Skeletal muscle tissue (tissue), 4 donors: ENCODE measurements around the gene SGSH. TPM values are rescaled to one million over a fixed set of nuclear protein-coding genes. Genes with fewer than 3 reads are reported as not detected.
A peak's percentile ranks its signal among the peaks of the same experiment; 100 is the strongest.
"Not testable (repeated sequence)": the region's sequence is repeated elsewhere in the genome, so short reads cannot be mapped to it uniquely, and the experiment has no call there.

ENCODE experiments used
- H3K27ac ChIP-seq: one replicate; pipeline ENCODE4 v1.7.0; 2013; ENCODE audit warnings: mild to moderate bottlenecking, low read depth, low read length, inconsistent platforms
- H3K27me3 ChIP-seq, 3 donors: one replicate each; pipeline ENCODE4 v1.7.0; 2013; ENCODE audit warnings: low read length in 3 of 3; ENCODE audit not compliant: control insufficient read depth in 3 of 3, insufficient read depth in 3 of 3
- H3K36me3 ChIP-seq, 3 donors: one replicate each; pipeline ENCODE4 v1.7.0; 2013; ENCODE audit warnings: low read length in 3 of 3; ENCODE audit not compliant: control insufficient read depth in 3 of 3, insufficient read depth in 3 of 3
- H3K4me1 ChIP-seq, 3 donors: one replicate each; pipeline ENCODE4 v1.7.0; 2013; ENCODE audit warnings: low read length in 3 of 3, mild to moderate bottlenecking in 3 of 3; ENCODE audit not compliant: control insufficient read depth in 3 of 3, insufficient read depth in 3 of 3
- H3K4me3 ChIP-seq, 3 donors: one replicate each; pipeline ENCODE4 v1.7.0; 2013; ENCODE audit warnings: low read length in 3 of 3
- H3K9ac ChIP-seq, 3 donors: one replicate each; pipeline ENCODE4 v1.7.0; 2013; ENCODE audit warnings: low read length in 3 of 3, mild to moderate bottlenecking in 3 of 3, moderate library complexity in 2 of 3, low read depth in 1 of 3
- H3K9me3 ChIP-seq, 3 donors: one replicate each; pipeline ENCODE4 v1.7.0; 2013; ENCODE audit warnings: low read length in 3 of 3; ENCODE audit not compliant: control insufficient read depth in 3 of 3
- total RNA-seq: library from RNA; depleted of rRNA; stranded (reverse); fragments of >200 nt; gene quantifications from one replicate; pipeline ENCODE4 v1.2.3, GENCODE V29; 2014
- donor health status: Osteomylitis.

Gene SGSH
- total RNA-seq, 1 donor from 2014 or later: 6.3 TPM

DNA sequence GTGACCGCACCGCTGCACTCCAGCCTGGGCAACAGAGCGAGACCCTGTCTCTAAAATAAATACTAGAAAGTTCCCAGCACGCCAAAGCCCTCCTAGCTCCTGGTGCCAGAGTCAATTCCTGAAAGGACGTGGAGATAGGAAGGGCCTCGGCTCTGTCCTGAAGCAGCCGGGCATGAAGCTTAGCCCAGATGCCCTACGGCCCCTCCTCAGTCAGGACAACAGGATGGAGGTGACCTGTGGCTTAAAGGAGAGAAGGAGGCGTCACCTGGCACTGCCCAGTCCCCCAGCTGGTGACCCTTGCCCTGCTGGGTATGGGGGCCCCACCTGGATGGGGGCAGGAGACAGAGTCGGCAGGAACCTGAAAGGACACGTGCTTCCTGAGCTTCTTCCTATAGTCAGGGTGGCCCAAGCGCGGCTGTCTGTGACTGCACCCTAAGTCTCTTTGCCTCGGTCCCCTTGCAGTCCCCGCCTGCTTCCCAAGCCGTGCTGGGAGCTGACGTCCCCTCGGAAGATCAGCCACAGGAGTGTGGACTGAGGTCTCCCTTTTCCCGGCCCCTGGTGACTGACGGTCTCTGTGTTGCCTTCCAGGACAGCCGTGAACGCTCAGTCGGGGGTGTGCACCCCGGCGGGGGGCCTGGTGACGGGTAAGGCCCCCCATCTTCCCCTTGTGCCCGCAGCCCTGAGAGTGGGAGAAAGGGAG is 25.6 kb upstream of the SGSH start:
- Histone ChIP-seq H3K4me1 (peaks cover 15 to 22% (median 16%) of the 10 kb centered on the region in 3 donors), H3K27ac (no peak overlapping the region), H3K4me3 (no peak overlapping the region), H3K27me3 (no peaks in the 10 kb centered on the region), H3K9ac (no peak overlapping the region), H3K9me3 (peaks cover 0 to 3% (median 0%) of the 10 kb centered on the region in 3 donors), H3K36me3 (peaks cover 24 to 34% (median 27%) of the 10 kb centered on the region in 3 donors)

DNA sequence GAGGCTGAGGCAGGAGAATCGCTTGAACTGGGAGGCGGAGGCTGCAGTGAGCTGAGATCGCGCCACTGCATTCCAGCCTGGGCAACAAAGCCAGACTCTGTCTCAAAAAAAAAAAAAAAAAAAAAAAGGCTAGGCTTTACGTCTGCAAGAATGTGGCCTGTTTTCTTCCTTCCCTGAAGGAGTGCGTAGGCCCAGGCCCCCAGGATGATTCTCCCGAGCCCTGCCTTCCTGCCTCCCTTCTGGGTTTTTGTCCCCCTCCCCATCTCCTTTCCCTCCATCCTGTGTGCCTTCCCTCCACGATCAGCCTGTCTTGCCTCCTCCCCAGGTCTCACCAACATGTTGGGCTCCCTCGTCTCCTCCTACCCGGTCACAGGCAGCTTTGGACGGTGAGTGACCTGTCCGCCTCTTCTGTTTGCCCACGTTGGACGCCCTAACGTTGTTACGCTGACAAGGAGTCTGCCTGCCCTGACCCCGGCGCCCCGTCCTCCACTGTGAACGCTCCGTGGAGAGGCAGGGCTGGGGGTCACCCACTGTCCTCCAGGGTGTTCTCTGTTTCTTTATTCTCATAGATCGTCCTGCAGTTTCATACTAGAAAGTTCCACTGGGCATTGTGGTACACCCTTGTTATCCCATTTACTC is 24.9 kb upstream of the SGSH start:
- peaks cover 24 to 31% (median 24%) of the 10 kb centered on the region in 3 donors for H3K36me3 ChIP-seq
- H3K27me3 ChIP-seq: no peaks in the 10 kb centered on the region
- peaks cover 15 to 22% (median 16%) of the 10 kb centered on the region in 3 donors for H3K4me1 ChIP-seq
- no peak overlapping the region for H3K4me3 ChIP-seq
- H3K9me3 ChIP-seq: peaks cover 0 to 3% (median 0%) of the 10 kb centered on the region in 3 donors
- no peak overlapping the region for H3K9ac ChIP-seq
- no peak overlapping the region for H3K27ac ChIP-seq

DNA sequence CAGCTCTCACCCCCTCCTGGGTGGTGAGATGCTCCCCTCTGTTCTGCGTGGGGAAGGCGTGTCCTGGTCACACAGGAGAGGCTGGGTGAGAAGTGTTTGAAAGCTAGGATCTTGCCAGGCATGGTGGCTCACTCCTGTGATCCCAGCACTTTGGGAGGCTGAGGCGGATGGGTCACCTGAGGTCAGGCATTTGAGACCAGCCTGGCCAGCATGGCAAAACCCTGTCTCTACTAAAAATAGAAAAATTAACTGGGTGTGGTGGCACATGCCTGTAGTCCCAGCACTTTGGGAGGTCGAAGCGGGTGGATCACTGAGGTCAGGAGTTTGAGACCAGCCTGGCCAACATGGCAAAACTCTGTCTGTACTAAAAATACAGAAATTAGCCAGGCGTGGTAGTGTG is 24.3 kb upstream of the SGSH start:
- H3K27ac ChIP-seq: peak overlapping the region; percentile 80
- H3K4me1 ChIP-seq: peaks cover 15 to 22% (median 16%) of the 10 kb centered on the region in 3 donors
- H3K36me3 ChIP-seq: peaks cover 20 to 26% (median 24%) of the 10 kb centered on the region in 3 donors
- H3K9ac ChIP-seq: peak overlapping the region in 1 of 3 donors; percentile 6
- H3K9me3 ChIP-seq, H3K4me3 ChIP-seq, H3K27me3 ChIP-seq: not testable (repeated sequence)

DNA sequence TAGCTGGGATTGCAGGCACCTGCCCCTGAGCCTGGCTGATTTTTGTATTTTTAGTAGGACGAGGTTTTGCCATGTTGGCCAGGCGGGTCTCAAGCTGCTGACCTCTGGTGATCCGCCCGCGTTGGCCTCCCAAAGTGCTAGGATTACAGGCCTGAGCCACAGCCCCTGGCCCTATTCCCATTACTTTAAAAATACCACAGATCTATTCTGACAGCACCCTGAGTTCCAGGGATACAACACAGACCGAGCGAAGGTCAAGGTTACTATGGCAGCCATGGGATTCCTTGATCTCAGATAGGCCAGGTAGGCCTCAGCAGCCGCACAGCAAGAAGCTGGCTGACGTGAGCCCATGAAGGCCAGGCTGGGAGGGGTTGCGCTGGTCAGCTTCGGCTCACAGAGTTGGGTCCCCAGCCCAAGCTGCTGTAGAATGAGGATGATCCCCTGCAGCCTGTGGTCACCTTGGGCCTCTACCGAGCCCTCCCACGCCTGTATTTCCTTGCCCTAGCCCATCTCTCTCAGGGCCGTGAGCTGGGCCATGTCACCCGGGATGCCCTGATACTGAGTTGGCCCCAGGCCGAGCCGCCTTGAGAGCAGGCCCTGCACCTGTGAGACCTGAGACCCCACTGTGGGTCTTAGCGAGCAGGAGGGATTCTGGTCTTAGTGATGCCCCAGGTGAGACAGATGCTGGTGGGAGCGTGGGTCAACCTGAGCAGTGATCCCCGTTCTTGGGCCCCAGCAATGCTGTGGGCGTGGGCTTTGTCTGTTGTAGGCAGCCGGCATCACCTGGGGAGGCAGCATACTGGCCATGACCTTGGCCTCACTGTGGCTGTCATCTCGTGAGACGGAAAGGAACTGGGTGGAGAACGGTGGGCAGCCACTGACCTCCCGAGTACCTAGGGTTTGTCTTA is 23.6 kb upstream of the SGSH start:
- peaks cover 0 to 3% (median 0%) of the 10 kb centered on the region in 3 donors for H3K9me3 ChIP-seq
- no peaks in the 10 kb centered on the region for H3K27me3 ChIP-seq
- peak overlapping the region; percentile 12 to 60 (median 45) for H3K9ac ChIP-seq
- peak overlapping the region in 1 of 3 donors; percentile 13 for H3K4me3 ChIP-seq
- H3K27ac ChIP-seq: peak overlapping the region; percentile 80
- H3K36me3 ChIP-seq: peaks cover 16 to 22% (median 19%) of the 10 kb centered on the region in 3 donors
- peaks cover 15 to 22% (median 16%) of the 10 kb centered on the region in 3 donors for H3K4me1 ChIP-seq

DNA sequence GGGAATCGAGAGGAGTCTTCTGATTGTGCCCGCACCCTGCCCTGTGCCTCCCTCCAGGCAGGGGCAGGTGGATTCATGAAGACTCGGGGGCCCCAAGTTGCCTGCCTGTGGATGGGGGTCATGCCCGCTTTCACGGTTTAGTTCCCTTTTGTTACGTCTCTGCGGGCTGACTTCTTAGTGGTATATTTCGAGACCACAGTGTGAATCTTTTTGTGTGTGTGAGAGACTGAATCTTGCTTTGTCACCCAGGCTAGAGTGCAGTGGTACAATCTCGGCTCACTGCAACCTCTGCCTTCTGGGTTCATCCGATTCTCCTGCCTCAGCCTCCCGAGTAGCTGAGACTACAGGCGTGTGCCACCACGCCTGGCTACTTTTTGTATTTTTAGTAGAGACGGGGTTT is 22.4 kb upstream of the SGSH start:
- Histone ChIP-seq H3K9me3 (peaks cover 0 to 3% (median 0%) of the 10 kb centered on the region in 3 donors), H3K9ac (no peak overlapping the region), H3K4me3 (no peak overlapping the region), H3K27me3 (no peaks in the 10 kb centered on the region), H3K36me3 (peaks cover 23 to 27% (median 25%) of the 10 kb centered on the region in 3 donors), H3K4me1 (peaks cover 15 to 22% (median 16%) of the 10 kb centered on the region in 3 donors), H3K27ac (no peak overlapping the region)

DNA sequence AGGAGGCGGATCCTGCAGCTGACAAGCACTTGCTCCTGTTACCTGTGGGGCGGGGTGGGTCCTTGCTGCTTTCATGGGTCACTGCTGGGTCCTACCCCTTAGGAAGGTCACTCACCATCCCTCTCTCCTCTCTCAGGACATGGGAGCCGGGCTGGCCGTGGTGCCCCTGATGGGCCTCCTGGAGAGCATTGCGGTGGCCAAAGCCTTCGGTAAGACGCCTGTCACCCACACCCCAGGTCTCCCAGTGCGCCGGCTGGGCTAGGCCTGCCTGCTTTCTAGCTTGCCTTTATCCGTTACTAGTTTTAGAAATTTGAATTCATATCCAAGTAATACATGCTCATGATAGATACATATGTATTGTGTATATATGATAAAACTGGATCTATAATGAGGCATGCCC is 17.3 kb upstream of the SGSH start:
- peaks cover 29 to 39% (median 30%) of the 10 kb centered on the region in 3 donors for H3K36me3 ChIP-seq
- H3K4me1 ChIP-seq: no peaks in the 10 kb centered on the region
- no peaks in the 10 kb centered on the region for H3K27me3 ChIP-seq
- no peak overlapping the region for H3K27ac ChIP-seq
- no peak overlapping the region for H3K9ac ChIP-seq
- H3K9me3 ChIP-seq: peaks cover 0 to 6% (median 0%) of the 10 kb centered on the region in 3 donors
- H3K4me3 ChIP-seq: no peak overlapping the region

DNA sequence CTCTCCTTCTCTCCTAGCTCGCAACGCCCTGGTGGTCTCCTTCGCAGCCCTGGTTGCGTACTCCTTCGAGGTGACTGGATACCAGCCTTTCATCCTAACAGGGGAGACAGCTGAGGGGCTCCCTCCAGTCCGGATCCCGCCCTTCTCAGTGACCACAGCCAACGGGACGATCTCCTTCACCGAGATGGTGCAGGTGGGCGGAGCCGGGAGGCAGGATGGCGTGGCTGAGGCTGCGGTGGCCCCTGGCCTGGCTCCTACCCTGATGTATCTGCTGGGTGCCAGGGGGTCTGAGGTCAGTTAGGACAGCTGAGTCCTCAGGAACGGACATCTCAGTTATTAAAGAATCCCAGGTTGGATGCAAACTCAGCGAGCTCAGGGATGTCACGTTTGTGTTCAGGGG is 16.8 kb upstream of the SGSH start:
- Histone ChIP-seq H3K27me3 (no peaks in the 10 kb centered on the region), H3K9ac (no peak overlapping the region), H3K4me1 (no peaks in the 10 kb centered on the region), H3K9me3 (peaks cover 0 to 6% (median 0%) of the 10 kb centered on the region in 3 donors), H3K27ac (no peak overlapping the region), H3K36me3 (peaks cover 29 to 39% (median 33%) of the 10 kb centered on the region in 3 donors), H3K4me3 (no peak overlapping the region)

DNA sequence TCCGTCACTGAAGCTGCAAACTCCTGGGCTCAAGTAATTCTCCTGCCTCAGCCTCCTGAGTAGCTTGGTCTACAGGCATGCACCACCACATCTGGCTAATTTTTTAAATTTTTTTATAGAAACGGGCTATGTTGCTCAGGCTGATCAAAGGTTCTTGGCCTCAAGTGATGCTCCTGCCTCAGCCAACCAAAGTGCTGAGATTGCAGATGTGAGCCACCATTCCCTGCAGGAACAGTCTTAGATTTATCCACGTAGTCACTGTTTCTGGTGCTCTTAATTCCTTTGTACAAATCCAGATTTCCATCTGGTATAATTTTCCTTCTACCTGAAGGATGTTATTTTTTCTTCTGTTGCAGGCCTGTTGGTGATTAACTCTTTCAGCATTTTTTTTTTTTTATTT is 13.1 kb upstream of the SGSH start:
- no peaks in the 10 kb centered on the region for H3K4me1 ChIP-seq
- H3K27ac ChIP-seq: no peak overlapping the region
- H3K9me3 ChIP-seq: peaks cover 0 to 6% (median 0%) of the 10 kb centered on the region in 3 donors
- H3K27me3 ChIP-seq: no peaks in the 10 kb centered on the region
- no peak overlapping the region for H3K4me3 ChIP-seq
- peaks cover 27 to 46% (median 41%) of the 10 kb centered on the region in 3 donors for H3K36me3 ChIP-seq
- H3K9ac ChIP-seq: no peak overlapping the region

DNA sequence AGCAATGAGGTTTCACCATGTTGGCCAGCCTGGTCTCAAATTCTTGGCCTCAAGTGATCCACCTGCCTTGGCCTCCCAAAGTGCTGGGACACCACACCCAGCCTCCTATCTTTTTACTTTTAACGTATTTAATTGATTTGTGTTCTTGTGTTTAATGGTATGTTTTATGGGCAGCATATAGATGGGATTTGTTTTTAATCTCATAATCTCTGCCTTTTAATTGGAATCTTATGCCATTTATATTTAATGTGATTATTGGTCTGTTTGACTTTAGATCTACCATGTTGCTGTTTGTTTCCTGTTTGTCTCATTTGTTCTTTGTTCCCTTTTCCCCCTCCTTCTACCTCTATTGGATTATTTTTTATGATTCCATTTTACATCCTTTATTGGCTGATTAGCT is 12.3 kb upstream of the SGSH start:
- no peak overlapping the region for H3K9ac ChIP-seq
- no peaks in the 10 kb centered on the region for H3K4me1 ChIP-seq
- no peak overlapping the region for H3K4me3 ChIP-seq
- H3K27me3 ChIP-seq: no peaks in the 10 kb centered on the region
- H3K36me3 ChIP-seq: peaks cover 27 to 42% (median 37%) of the 10 kb centered on the region in 3 donors
- H3K9me3 ChIP-seq: peaks cover 0 to 6% (median 0%) of the 10 kb centered on the region in 3 donors
- H3K27ac ChIP-seq: no peak overlapping the region
